Brain microvascular endothelial cell (primary cell): ENCODE measurements around the gene BPTF.
"Not testable (repeated sequence)": the region's sequence is repeated elsewhere in the genome, so short reads cannot be mapped to it uniquely, and the experiment has no call there.

ENCODE experiments used
- DNase-seq: peaks from one replicate; pipeline ENCODE4 v3.0.0-alpha.2; 2020
- H3K27ac ChIP-seq: fragments of 250-450 bp; sonication (Bioruptor Pico); 2 replicates; pipeline ENCODE4 v1.5.1; 2020; ENCODE audit warnings: mild to moderate bottlenecking, moderate library complexity
- H3K27me3 ChIP-seq: fragments of 250-450 bp; sonication (Bioruptor Pico); replicated peaks from 2 replicates; pipeline ENCODE4 v1.5.1; 2020; ENCODE audit warnings: mild to moderate bottlenecking
- H3K36me3 ChIP-seq: fragments of 250-450 bp; sonication (Bioruptor Pico); replicated peaks from 2 replicates; pipeline ENCODE4 v1.5.1; 2020; ENCODE audit warnings: mild to moderate bottlenecking
- H3K4me3 ChIP-seq: 2 replicates; pipeline ENCODE4 v1.5.1; 2011; ENCODE audit warnings: low read depth, mild to moderate bottlenecking, control low read depth, low read length, moderate library complexity
- in situ Hi-C: cut with HindIII; loops from 2 replicates; pipeline ENCODE4 v1.10.0; 2017; ENCODE audit warnings: low sequenced_read_pairs, low pct_ligation_motif_present
- TF ChIP-seq, protein P1 (sequence below): IDR thresholded peaks from 2 replicates; pipeline ENCODE4 v1.5.1; 2011; ENCODE audit warnings: low read depth, mild to moderate bottlenecking, moderate library complexity, low read length, control low read depth, inconsistent platforms; ENCODE audit errors: missing control alignments

Gene BPTF

GRCh38 chr17:67912088-67912487 lies 86.8 kb downstream of the BPTF start:
- Histone ChIP-seq H3K27me3 (no peaks in the 10 kb centered on the region), H3K36me3 (peaks cover 14% of the 10 kb centered on the region), H3K27ac (no peak overlapping the region), H3K4me3 (no peak overlapping the region)
- DNase-seq: no peak
- in situ Hi-C loops: no loop called here
- TF ChIP-seq, protein P1, sequence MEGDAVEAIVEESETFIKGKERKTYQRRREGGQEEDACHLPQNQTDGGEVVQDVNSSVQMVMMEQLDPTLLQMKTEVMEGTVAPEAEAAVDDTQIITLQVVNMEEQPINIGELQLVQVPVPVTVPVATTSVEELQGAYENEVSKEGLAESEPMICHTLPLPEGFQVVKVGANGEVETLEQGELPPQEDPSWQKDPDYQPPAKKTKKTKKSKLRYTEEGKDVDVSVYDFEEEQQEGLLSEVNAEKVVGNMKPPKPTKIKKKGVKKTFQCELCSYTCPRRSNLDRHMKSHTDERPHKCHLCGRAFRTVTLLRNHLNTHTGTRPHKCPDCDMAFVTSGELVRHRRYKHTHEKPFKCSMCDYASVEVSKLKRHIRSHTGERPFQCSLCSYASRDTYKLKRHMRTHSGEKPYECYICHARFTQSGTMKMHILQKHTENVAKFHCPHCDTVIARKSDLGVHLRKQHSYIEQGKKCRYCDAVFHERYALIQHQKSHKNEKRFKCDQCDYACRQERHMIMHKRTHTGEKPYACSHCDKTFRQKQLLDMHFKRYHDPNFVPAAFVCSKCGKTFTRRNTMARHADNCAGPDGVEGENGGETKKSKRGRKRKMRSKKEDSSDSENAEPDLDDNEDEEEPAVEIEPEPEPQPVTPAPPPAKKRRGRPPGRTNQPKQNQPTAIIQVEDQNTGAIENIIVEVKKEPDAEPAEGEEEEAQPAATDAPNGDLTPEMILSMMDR: no peak

DNA sequence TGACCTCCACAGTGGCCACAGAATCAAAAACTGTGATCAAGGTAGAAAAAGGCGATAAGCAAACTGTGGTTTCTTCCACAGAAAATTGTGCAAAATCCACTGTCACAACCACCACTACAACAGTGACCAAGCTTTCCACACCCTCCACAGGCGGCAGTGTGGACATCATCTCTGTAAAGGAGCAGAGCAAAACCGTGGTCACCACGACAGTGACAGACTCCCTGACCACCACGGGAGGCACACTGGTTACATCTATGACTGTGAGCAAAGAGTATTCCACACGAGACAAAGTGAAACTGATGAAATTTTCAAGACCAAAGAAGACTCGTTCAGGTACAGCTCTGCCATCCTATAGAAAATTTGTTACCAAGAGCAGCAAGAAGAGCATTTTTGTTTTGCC lies 87.4 kb downstream of the BPTF start:
- TF ChIP-seq, protein P1: no peak
- in situ Hi-C loops: no loop called here
- Histone ChIP-seq H3K27ac (no peak overlapping the region), H3K4me3 (no peak overlapping the region), H3K27me3 (no peaks in the 10 kb centered on the region), H3K36me3 (peaks cover 14% of the 10 kb centered on the region)
- DNase-seq: no peak

DNA sequence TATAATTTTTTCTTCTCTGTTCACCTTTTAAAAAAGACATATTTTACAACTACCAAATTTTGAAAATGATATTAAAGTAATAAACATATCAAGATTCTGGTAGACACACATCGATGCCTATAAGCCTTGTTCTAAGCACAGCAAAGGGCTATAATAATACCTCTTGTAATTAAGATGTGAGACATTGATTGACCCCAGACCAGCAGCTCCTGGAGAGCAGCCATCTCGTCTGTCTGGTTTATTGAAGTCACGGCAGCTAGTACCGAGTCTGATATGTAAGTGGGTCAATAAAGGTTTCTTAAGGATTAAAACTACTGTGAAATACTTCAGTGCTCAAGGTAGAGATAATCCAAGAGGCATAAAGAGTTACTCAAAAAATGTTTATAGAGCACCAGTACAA lies 94.9 kb downstream of the BPTF start:
- peaks cover 22% of the 10 kb centered on the region for H3K36me3 ChIP-seq
- H3K27me3 ChIP-seq: no peaks in the 10 kb centered on the region
- in situ Hi-C loops: no loop called here
- no peak overlapping the region for H3K27ac ChIP-seq
- no peak for DNase-seq
- TF ChIP-seq, protein P1: no peak
- no peak overlapping the region for H3K4me3 ChIP-seq

GRCh38 chr17:67922503-67922902 lies 97.2 kb downstream of the BPTF start:
- in situ Hi-C loops: no loop called here
- H3K4me3 ChIP-seq: no peak overlapping the region
- no peaks in the 10 kb centered on the region for H3K27me3 ChIP-seq
- no peak for DNase-seq
- TF ChIP-seq, protein P1: no peak
- no peak overlapping the region for H3K27ac ChIP-seq
- peaks cover 26% of the 10 kb centered on the region for H3K36me3 ChIP-seq

- H3K27ac ChIP-seq, H3K4me3 ChIP-seq, DNase-seq, in situ Hi-C loops, H3K27me3 ChIP-seq: not testable (repeated sequence)
- peaks cover 51% of the 10 kb centered on the region for H3K36me3 ChIP-seq
Observed at GRCh38 chr17:67928842-67929241, 103.5 kb downstream of the BPTF start.

DNA sequence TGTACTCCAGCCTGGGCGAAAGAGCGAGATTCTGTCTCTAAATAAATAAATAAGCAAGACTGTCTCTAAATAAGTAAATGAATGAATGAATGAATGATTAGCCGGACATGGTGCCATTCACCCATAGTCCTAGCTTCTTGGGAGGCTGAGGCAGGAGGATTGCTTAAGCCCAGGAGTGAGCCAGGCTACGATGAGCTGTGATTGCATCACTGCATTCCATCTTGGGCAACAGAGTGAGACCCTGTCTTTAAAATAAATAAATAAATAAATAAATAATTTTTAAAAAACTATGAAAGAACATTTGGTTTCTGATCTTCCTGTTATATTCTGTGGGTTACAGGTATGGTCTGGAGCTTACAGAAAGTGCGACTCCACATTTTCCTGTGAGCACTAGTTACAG lies 105.9 kb downstream of the BPTF start:
- in situ Hi-C loops: no loop called here
- Histone ChIP-seq H3K27ac (no peak overlapping the region), H3K4me3 (no peak overlapping the region), H3K27me3 (no peaks in the 10 kb centered on the region), H3K36me3 (peaks cover 41% of the 10 kb centered on the region)
- TF ChIP-seq, protein P1: no peak
- no peak for DNase-seq
